Measurements from ENCODE around the gene SF3B5. TPM values are rescaled to one million over a fixed set of nuclear protein-coding genes. Genes with fewer than 3 reads are reported as not detected.

Gene SF3B5
- total RNA-seq, 1 donor from 2014 or later, result 129 TPM

- no peaks in the 10 kb centered on the region for H3K36me3 Mint-ChIP-seq (ENCODE audit: low read depth, unreplicated experiment)
- Histone ChIP-seq H3K36me3 (ENCODE audit: insufficient read depth, low read length) (no peaks in the 10 kb centered on the region), H3K4me2 (ENCODE audit: low read length) (no peak overlapping the region), H3K4me1 (ENCODE audit: insufficient read depth, low read length) (no peaks in the 10 kb centered on the region), H3K79me2 (ENCODE audit: insufficient read depth, low read length) (no peaks in the 10 kb centered on the region), H3K27me3 (ENCODE audit: insufficient read depth, low read length) (no peaks in the 10 kb centered on the region), H2AFZ (ENCODE audit: low read depth, low read length) (no peak overlapping the region), H3K9me3 (ENCODE audit: insufficient read depth, low read depth, low read length) (no peaks in the 10 kb centered on the region), H3K4me3 (ENCODE audit: insufficient read depth, low read depth, low read length) (no peak overlapping the region), H4K20me1 (ENCODE audit: insufficient read depth, low read length) (no peaks in the 10 kb centered on the region), H3K9ac (ENCODE audit: low read length) (no peak overlapping the region), H3K27ac (ENCODE audit: low read depth, low read length) (no peak overlapping the region)
- H3K4me1 Mint-ChIP-seq (ENCODE audit: low read depth, unreplicated experiment), result peaks cover 1% of the 10 kb centered on the region
- H3K27me3 Mint-ChIP-seq (ENCODE audit: low read depth, unreplicated experiment), result peaks cover 24% of the 10 kb centered on the region
- TF ChIP-seq, protein P1, sequence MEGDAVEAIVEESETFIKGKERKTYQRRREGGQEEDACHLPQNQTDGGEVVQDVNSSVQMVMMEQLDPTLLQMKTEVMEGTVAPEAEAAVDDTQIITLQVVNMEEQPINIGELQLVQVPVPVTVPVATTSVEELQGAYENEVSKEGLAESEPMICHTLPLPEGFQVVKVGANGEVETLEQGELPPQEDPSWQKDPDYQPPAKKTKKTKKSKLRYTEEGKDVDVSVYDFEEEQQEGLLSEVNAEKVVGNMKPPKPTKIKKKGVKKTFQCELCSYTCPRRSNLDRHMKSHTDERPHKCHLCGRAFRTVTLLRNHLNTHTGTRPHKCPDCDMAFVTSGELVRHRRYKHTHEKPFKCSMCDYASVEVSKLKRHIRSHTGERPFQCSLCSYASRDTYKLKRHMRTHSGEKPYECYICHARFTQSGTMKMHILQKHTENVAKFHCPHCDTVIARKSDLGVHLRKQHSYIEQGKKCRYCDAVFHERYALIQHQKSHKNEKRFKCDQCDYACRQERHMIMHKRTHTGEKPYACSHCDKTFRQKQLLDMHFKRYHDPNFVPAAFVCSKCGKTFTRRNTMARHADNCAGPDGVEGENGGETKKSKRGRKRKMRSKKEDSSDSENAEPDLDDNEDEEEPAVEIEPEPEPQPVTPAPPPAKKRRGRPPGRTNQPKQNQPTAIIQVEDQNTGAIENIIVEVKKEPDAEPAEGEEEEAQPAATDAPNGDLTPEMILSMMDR (IDR thresholded peaks at IDR 0.05; ENCODE audit: insufficient read depth, low read depth, low read length), result no peak
- TF ChIP-seq EZH2 (IDR thresholded peaks at IDR 0.05; ENCODE audit: insufficient read depth, low read length), result no peak
- no peak for FAIRE-seq
- H3K27ac Mint-ChIP-seq (ENCODE audit: unreplicated experiment), result no peak overlapping the region
- H3K9me3 Mint-ChIP-seq (ENCODE audit: unreplicated experiment), result no peaks in the 10 kb centered on the region
- H3K4me3 Mint-ChIP-seq (ENCODE audit: unreplicated experiment), result no peak overlapping the region
- no peak for DNase-seq (ENCODE audit: low read depth)
Observed at GRCh38 chr6:144143878-144144277, 48.5 kb upstream of the SF3B5 start.

GRCh38 chr6:144143106-144143505 lies 47.7 kb upstream of the SF3B5 start:
- H4K20me1 ChIP-seq (ENCODE audit: insufficient read depth, low read length), result no peaks in the 10 kb centered on the region

GRCh38 chr6:144141470-144141869 lies 46.1 kb upstream of the SF3B5 start:
- Histone ChIP-seq H3K27me3 (ENCODE audit: insufficient read depth, low read length) (no peaks in the 10 kb centered on the region), H3K79me2 (ENCODE audit: insufficient read depth, low read length) (no peaks in the 10 kb centered on the region), H3K4me2 (ENCODE audit: low read length) (no peak overlapping the region), H3K9ac (ENCODE audit: low read length) (no peak overlapping the region), H3K27ac (ENCODE audit: low read depth, low read length) (no peak overlapping the region), H2AFZ (ENCODE audit: low read depth, low read length) (no peak overlapping the region), H4K20me1 (ENCODE audit: insufficient read depth, low read length) (no peaks in the 10 kb centered on the region), H3K36me3 (ENCODE audit: insufficient read depth, low read length) (no peaks in the 10 kb centered on the region), H3K9me3 (ENCODE audit: insufficient read depth, low read depth, low read length) (no peaks in the 10 kb centered on the region), H3K4me3 (ENCODE audit: insufficient read depth, low read depth, low read length) (no peak overlapping the region), H3K4me1 (ENCODE audit: insufficient read depth, low read length) (no peaks in the 10 kb centered on the region)
- FAIRE-seq, result no peak
- no peaks in the 10 kb centered on the region for H3K9me3 Mint-ChIP-seq (ENCODE audit: unreplicated experiment)
- no peak overlapping the region for H3K4me3 Mint-ChIP-seq (ENCODE audit: unreplicated experiment)
- DNase-seq (ENCODE audit: low read depth), result no peak
- TF ChIP-seq, protein P1 (IDR thresholded peaks at IDR 0.05; ENCODE audit: insufficient read depth, low read depth, low read length), result no peak
- no peak for TF ChIP-seq EZH2 (IDR thresholded peaks at IDR 0.05; ENCODE audit: insufficient read depth, low read length)
- H3K36me3 Mint-ChIP-seq (ENCODE audit: low read depth, unreplicated experiment), result no peaks in the 10 kb centered on the region
- peaks cover 2% of the 10 kb centered on the region for H3K27me3 Mint-ChIP-seq (ENCODE audit: low read depth, unreplicated experiment)
- H3K27ac Mint-ChIP-seq (ENCODE audit: unreplicated experiment), result no peak overlapping the region
- H3K4me1 Mint-ChIP-seq (ENCODE audit: low read depth, unreplicated experiment), result peaks cover 1% of the 10 kb centered on the region

More at GRCh38 chr6:144143106-144143505, 47.7 kb upstream of the SF3B5 start:
- Mint-ChIP-seq H3K27me3 (ENCODE audit: low read depth, unreplicated experiment) (peaks cover 18% of the 10 kb centered on the region), H3K36me3 (ENCODE audit: low read depth, unreplicated experiment) (no peaks in the 10 kb centered on the region), H3K27ac (ENCODE audit: unreplicated experiment) (no peak overlapping the region), H3K4me3 (ENCODE audit: unreplicated experiment) (no peak overlapping the region), H3K4me1 (ENCODE audit: low read depth, unreplicated experiment) (peaks cover 1% of the 10 kb centered on the region), H3K9me3 (ENCODE audit: unreplicated experiment) (no peaks in the 10 kb centered on the region)
- Histone ChIP-seq H3K27me3 (ENCODE audit: insufficient read depth, low read length) (no peaks in the 10 kb centered on the region), H3K27ac (ENCODE audit: low read depth, low read length) (no peak overlapping the region), H3K36me3 (ENCODE audit: insufficient read depth, low read length) (no peaks in the 10 kb centered on the region), H2AFZ (ENCODE audit: low read depth, low read length) (no peak overlapping the region), H3K9me3 (ENCODE audit: insufficient read depth, low read depth, low read length) (no peaks in the 10 kb centered on the region), H3K79me2 (ENCODE audit: insufficient read depth, low read length) (no peaks in the 10 kb centered on the region), H3K9ac (ENCODE audit: low read length) (no peak overlapping the region), H3K4me3 (ENCODE audit: insufficient read depth, low read depth, low read length) (no peak overlapping the region), H3K4me1 (ENCODE audit: insufficient read depth, low read length) (no peaks in the 10 kb centered on the region), H3K4me2 (ENCODE audit: low read length) (no peak overlapping the region)
- FAIRE-seq, result no peak
- DNase-seq (ENCODE audit: low read depth), result no peak
- TF ChIP-seq EZH2 (IDR thresholded peaks at IDR 0.05; ENCODE audit: insufficient read depth, low read length), result no peak
- TF ChIP-seq, protein P1 (IDR thresholded peaks at IDR 0.05; ENCODE audit: insufficient read depth, low read depth, low read length), result no peak

Measured in astrocyte (in vitro differentiated cells and primary cell).